Measurements from ENCODE around the gene PPIG. TPM values are rescaled to one million over a fixed set of nuclear protein-coding genes. Genes with fewer than 3 reads are reported as not detected.
"Not testable (repeated sequence)": the region's sequence is repeated elsewhere in the genome, so short reads cannot be mapped to it uniquely, and the experiment has no call there.

PPIG gene
- total RNA-seq, 1 donor from 2014 or later: 48.1 TPM

- intact Hi-C loops (cut with DNase I): no loop called here
- Histone ChIP-seq H3K4me1 (no peaks in the 10 kb centered on the region), H3K4me3 (no peak overlapping the region), H3K27ac (no peak overlapping the region), H3K9me3 (no peaks in the 10 kb centered on the region), H3K36me3 (no peaks in the 10 kb centered on the region), H3K27me3 (no peaks in the 10 kb centered on the region)
- TF ChIP-seq POLR2A (IDR thresholded peaks at IDR 0.05) (no peak), POLR2AphosphoS5 (IDR thresholded peaks at IDR 0.05; ENCODE audit: insufficient read depth in 1 of 2, low read depth in 1 of 2) (no peak)
- TF ChIP-seq, protein P1, sequence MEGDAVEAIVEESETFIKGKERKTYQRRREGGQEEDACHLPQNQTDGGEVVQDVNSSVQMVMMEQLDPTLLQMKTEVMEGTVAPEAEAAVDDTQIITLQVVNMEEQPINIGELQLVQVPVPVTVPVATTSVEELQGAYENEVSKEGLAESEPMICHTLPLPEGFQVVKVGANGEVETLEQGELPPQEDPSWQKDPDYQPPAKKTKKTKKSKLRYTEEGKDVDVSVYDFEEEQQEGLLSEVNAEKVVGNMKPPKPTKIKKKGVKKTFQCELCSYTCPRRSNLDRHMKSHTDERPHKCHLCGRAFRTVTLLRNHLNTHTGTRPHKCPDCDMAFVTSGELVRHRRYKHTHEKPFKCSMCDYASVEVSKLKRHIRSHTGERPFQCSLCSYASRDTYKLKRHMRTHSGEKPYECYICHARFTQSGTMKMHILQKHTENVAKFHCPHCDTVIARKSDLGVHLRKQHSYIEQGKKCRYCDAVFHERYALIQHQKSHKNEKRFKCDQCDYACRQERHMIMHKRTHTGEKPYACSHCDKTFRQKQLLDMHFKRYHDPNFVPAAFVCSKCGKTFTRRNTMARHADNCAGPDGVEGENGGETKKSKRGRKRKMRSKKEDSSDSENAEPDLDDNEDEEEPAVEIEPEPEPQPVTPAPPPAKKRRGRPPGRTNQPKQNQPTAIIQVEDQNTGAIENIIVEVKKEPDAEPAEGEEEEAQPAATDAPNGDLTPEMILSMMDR (IDR thresholded peaks at IDR 0.05): no peak
- DNase-seq (ENCODE audit: extremely low spot score in 2 of 2): no peak
These were observed 22.8 kb upstream of the PPIG start for GRCh38 chr2:169561364-169561763.

GRCh38 chr2:169562084-169562483 is 22.1 kb upstream of the PPIG start:
- H3K4me3 ChIP-seq; DNase-seq (ENCODE audit: extremely low spot score in 2 of 2); H3K27ac ChIP-seq; H3K9me3 ChIP-seq; H3K36me3 ChIP-seq; H3K27me3 ChIP-seq; intact Hi-C loops (cut with DNase I); H3K4me1 ChIP-seq: not testable (repeated sequence)

- Histone ChIP-seq H3K9me3 (no peaks in the 10 kb centered on the region), H3K4me1 (no peaks in the 10 kb centered on the region), H3K36me3 (no peaks in the 10 kb centered on the region), H3K27me3 (no peaks in the 10 kb centered on the region), H3K27ac (no peak overlapping the region), H3K4me3 (no peak overlapping the region)
- DNase-seq (ENCODE audit: extremely low spot score in 2 of 2): no peak
- intact Hi-C loops (cut with DNase I): no loop called here
- TF ChIP-seq POLR2AphosphoS5 (IDR thresholded peaks at IDR 0.05; ENCODE audit: insufficient read depth in 1 of 2, low read depth in 1 of 2): no peak
- TF ChIP-seq, protein P1 (IDR thresholded peaks at IDR 0.05): no peak
- no peak for TF ChIP-seq POLR2A (IDR thresholded peaks at IDR 0.05)
These were observed 21.6 kb upstream of the PPIG start for GRCh38 chr2:169562519-169562918.

DNA sequence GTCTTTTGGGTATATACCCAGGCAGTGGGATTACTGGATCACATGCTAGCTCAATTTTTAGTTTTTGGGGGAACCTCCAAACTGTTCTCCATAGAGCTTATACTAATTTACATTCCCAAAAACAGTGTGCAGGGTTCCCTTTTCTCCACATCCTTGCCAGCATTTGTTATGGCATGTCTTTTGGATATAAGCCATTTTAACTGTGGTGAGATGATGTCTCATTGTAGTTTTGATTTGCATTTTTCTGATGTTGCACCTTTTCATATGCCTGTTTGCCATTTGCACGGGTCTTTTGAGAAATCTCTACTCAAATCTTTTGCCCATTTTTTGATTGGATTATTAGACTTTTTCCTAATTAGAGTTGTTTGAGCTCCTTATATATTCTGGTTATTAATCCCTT is 18.5 kb upstream of the PPIG start:
- intact Hi-C loops (cut with DNase I): no loop called here
- DNase-seq (ENCODE audit: extremely low spot score in 2 of 2): no peak
- Histone ChIP-seq H3K36me3 (no peaks in the 10 kb centered on the region), H3K27ac (no peak overlapping the region), H3K9me3 (no peaks in the 10 kb centered on the region), H3K27me3 (no peaks in the 10 kb centered on the region), H3K4me3 (no peak overlapping the region), H3K4me1 (no peaks in the 10 kb centered on the region)
- TF ChIP-seq, protein P1 (IDR thresholded peaks at IDR 0.05): no peak
- TF ChIP-seq POLR2A (IDR thresholded peaks at IDR 0.05) (no peak), POLR2AphosphoS5 (IDR thresholded peaks at IDR 0.05; ENCODE audit: insufficient read depth in 1 of 2, low read depth in 1 of 2) (no peak)

GRCh38 chr2:169569948-169570347 is 14.2 kb upstream of the PPIG start:
- Histone ChIP-seq H3K27me3 (no peaks in the 10 kb centered on the region), H3K4me3 (no peak overlapping the region), H3K9me3 (no peaks in the 10 kb centered on the region), H3K36me3 (no peaks in the 10 kb centered on the region), H3K27ac (no peak overlapping the region), H3K4me1 (peaks cover 16% of the 10 kb centered on the region)
- intact Hi-C loops (cut with DNase I): no loop called here
- DNase-seq (ENCODE audit: extremely low spot score in 2 of 2): no peak
- TF ChIP-seq POLR2A (IDR thresholded peaks at IDR 0.05): no peak
- TF ChIP-seq POLR2AphosphoS5 (IDR thresholded peaks at IDR 0.05; ENCODE audit: insufficient read depth in 1 of 2, low read depth in 1 of 2): no peak
- TF ChIP-seq, protein P1 (IDR thresholded peaks at IDR 0.05): no peak

GRCh38 chr2:169570752-169571151 is 13.4 kb upstream of the PPIG start:
- H3K36me3 ChIP-seq; H3K4me3 ChIP-seq; H3K27me3 ChIP-seq; H3K9me3 ChIP-seq; DNase-seq (ENCODE audit: extremely low spot score in 2 of 2); intact Hi-C loops (cut with DNase I); H3K27ac ChIP-seq: not testable (repeated sequence)
- peaks cover 16% of the 10 kb centered on the region for H3K4me1 ChIP-seq
